NCI-H1436 treated with DMSO at 0.1 percent for 48 hours (cell line): Measurements from ENCODE around the gene KCTD1.

ENCODE experiments used
- DNase-seq: peaks from one replicate; lab custom pipeline; 2025; lab: John Stamatoyannopoulos, UW

KCTD1 gene

GRCh38 chr18:26480897-26481795, 67.2 kb downstream of the KCTD1 start:
- DNase-seq = no peak

DNA sequence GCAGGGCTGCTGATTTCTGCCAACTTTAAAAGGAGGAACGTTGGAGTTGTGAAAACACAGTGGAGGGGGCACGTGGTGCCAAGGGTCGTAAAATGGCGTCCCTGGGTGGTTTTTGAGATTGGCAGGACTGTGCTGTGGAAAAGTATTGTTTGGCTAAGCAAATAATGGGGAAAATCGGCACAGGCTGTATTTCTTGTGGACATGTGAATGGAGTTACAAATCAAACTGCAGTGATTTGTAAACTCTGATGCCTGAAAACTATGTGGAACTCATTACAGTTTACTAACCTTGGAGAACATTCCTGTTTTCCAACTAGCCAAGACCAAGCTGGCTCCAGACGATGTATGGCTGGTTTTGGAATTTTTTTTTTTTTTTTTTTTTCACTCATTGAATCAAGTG, 68.7 kb downstream of the KCTD1 start:
- no peak for DNase-seq

GRCh38 chr18:26479065-26479680, 69.2 kb downstream of the KCTD1 start:
- DNase-seq = no peak

GRCh38 chr18:26477828-26478466, 70.4 kb downstream of the KCTD1 start:
- DNase-seq = no peak

DNA sequence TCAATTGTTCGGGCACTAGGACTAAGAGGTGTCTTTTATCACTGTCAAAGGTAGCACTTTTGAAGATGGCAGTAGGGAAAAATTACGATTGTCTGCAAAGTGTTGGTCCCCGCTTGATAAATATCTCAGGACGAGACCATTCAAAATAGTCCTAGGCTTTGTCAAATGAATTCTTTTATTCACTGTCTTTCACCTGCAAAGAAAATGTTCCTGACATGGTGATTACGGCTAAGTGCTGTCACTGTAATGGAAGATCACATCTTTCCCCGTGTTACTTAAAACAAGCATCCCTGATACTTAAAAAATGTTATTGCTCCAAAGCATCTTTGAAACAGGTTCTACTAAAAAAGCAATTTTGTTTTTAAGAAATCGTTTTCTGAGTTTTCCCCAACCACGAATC, 71.7 kb downstream of the KCTD1 start:
- DNase-seq = no peak

GRCh38 chr18:26474542-26474941, 73.8 kb downstream of the KCTD1 start:
- DNase-seq = no peak

DNA sequence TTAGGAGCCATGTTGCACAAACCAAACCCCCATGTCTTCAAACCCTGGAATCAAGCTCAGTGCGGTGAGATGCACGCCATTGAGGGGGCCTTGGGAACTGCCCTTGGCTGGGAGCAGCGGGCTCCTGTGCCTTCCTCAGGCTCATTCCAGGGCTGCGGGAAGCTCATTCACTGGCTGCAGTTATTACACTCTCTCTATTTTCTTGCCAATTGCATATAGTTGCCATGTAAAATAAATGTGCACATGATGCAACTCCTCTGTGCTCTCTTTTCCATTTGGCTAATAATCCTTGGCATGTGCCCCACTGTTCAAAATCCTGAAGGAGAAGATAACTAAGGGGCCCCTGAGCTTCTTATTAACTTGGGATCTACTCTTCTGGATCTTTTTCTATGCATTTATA, 74.7 kb downstream of the KCTD1 start:
- DNase-seq = no peak

- DNase-seq = no peak
These were observed 76.5 kb downstream of the KCTD1 start for GRCh38 chr18:26471826-26472225.

- DNase-seq = no peak
These were observed 77.3 kb downstream of the KCTD1 start for GRCh38 chr18:26471027-26471426.

DNA sequence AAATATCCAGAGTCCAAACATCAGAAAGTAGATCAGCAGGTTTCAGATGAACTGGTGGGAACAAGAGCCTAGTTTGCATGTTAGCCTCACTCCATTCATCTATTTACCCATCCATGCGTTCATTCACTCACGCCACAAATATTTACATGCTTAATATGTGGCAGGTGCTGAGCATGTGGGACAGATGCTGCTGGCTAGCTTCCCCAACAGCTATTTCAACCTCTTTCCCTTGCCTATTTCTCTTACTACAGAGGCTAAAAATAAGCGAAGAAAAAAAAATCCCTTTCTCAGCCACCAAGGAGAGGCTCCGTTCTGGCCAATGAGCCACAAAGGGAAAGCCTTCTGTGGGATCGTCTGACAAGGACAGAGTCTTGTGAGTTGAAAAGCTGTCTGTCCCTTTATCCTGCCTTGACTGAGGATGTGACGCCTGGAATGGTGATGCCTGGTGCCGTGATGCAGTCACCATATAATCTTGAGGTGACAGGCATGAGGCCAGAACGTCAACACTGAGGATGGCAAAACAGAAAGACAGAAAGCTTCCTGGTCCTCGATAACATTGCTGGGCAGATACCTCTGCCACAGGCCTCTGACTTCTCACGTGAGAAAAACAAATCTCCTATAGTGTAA, 78.2 kb downstream of the KCTD1 start:
- DNase-seq = no peak

DNA sequence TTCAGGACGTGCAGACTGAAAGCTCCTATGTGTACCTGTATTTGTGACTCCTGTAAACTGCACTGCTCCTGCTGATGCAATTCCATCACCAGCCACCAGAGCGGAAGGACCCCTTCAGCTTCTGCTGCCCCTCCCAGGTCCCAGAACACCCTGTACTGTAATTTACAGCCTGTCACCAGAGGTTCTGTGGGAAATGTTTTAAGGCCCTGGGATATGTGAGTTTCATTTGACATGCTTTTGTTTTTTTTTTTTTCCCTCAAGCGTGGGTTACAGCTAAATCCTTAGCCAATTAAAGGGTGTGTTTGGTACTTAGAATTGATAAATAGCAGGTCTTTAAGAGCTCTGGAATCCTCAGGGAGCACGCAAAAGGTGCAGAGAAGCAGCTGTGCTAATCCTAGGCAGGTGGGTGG, 79.4 kb downstream of the KCTD1 start:
- DNase-seq = peak; percentile 42

- no peak for DNase-seq
These were observed 82.3 kb downstream of the KCTD1 start for GRCh38 chr18:26466026-26466425.

DNA sequence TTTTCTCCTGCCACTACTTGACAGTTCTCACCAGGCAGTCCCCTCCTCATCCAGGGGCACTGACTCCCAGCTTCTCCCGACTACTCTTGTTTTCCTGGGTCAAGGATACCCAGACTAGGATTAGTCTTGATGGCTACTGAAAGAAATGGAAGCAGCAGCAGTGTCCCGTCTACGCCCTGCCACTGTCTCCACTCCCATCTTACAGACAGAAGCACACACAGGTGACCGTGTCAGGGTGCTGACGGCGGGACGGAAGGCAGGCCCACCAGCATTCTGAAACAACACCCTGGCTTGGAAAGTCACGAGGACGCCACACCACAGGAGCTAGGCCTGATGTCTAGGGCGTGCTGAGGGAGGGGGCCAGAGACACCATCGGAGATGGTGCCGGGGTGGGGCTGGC, 82.9 kb downstream of the KCTD1 start:
- DNase-seq = no peak

DNA sequence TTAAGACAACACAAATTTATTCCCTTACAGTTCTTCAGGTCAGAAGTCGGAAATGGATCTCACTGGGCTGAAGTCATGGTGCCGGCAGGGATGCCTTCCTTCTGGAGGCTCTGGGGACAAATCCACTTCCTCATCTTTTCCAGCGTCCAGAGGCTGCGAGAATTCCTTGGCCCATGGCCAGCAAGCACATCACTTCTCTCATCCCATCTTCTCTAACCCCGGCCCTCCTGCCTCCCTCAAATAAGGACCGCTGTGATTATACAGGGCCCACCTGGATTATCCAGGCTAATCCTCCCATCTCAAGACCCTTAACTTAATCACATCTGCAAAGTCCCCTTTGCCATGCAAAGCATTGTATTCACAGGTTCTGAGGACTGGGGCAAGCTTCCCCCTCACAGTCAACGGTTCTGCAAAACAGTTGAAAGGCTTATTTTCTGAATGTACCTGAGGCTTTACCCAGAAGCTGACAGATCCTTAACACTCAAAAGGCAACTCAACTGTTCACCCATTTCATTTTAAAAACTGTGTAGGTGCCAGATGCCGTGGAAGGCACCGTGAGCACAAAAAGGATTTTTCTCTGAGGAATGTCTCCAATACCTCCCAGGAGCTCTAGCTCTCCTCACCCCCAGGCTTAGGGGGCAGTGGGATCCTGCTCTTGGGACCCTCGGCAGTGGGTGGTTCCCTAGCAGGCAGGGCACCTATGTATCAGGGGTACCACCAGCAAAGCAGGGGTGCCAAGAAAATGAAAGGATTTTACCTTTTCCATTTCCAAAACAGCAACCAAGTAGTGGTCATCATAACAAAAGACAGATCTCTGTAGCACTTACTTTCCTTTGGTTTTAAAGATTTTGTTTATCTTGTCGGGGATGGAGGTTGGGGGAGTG, 84.0 kb downstream of the KCTD1 start:
- no peak for DNase-seq

- no peak for DNase-seq
These were observed 86.0 kb downstream of the KCTD1 start for GRCh38 chr18:26462355-26462754.

- no peak for DNase-seq
These were observed 86.9 kb downstream of the KCTD1 start for GRCh38 chr18:26461405-26461804.

DNA sequence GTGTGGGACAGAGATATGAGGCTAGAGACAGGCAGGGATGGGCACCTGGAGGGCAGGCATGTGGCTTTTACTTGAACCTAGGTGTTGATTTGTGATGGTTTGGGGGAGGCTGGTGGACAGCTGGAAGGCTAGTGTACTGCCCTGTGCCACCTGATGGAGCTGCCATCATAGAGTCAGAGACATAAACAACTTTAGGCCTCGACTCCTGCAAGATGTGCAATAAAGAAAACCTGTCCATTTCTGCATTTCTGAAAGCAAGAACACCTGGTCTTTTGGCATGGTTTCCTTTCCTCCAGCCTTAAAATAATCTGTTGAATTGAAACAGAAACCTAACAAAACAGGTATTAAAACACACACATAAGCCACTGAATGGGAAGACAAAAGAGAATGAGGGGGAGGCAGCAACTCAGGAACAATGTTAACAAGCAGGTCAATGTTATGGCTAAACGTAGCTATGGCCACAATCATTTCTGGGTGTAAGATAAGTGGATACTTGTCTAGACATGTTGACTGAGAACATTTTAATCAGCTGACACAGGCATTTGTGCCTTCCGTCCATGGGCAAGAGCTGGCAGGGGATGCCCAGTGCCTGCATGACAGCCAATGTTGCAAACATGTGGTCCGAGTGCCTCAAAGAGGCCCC, 87.8 kb downstream of the KCTD1 start:
- no peak for DNase-seq

DNA sequence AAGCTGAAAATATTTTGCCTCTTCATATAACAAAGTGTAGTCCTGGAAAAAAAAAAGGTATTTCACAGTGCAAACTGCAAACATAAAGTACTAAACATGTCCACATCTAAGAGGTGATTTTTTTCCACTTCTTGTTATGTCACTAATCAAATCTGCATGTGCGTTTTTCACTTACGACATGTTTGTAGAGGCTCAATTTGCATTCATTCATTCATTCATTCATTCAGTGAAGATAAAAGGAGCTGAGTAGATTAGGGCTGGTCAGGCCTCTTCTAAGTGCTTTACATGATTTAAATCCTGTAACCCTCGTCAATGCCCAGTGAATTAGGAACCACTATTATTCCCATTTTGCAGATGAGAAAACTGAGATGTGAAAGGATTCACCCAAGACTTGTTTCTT, 88.5 kb downstream of the KCTD1 start:
- DNase-seq = no peak

- DNase-seq = no peak
These were observed 89.0 kb downstream of the KCTD1 start for GRCh38 chr18:26459340-26459739.

DNA sequence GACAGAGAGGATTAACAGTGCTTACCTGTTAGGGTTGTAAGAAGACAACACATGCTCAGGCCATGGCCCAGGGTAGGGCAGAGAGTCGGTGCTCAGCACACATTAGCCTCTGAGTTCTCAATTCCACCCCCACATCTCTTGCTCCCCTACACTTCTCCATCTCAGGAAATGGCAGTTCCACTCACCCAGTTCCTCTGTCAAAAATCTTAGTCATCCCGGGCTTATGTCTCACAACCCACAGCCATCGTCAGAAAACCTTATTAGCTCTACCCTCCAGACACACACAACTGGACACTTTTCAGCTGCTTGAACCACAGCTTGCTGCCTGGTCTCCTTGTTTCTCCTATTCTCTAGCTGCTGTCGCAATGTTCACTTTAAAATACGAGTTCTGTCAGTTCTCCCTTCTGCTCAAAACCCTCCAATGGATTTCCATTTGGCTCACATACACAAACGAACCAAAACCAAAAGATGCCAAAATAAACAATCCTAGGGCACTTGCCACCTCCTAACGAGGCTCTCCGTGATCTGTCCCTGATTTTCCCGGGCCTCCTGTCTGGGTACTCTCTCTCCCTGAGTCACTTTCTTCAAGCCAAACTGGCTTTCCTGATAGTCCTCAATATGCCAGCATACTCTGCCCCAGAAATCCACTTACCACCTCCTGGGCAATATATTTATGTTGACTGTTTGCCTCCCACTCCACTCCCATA, 89.7 kb downstream of the KCTD1 start:
- no peak for DNase-seq
